ENCODE measurements around the gene FAM168B. TPM values are rescaled to one million over a fixed set of nuclear protein-coding genes. Genes with fewer than 3 reads are reported as not detected.

The FAM168B gene
- total RNA-seq, 2 donors from 2014 or later, result 97.8 to 124 TPM

- Histone ChIP-seq H3K4me3 (no peak overlapping the region), H3K27ac (no peak overlapping the region), H3K36me3 (no peaks in the 10 kb centered on the region), H3K4me1 (no peaks in the 10 kb centered on the region), H3K9me3 (no peaks in the 10 kb centered on the region), H3K27me3 (no peaks in the 10 kb centered on the region)
- TF ChIP-seq CTCF (IDR thresholded peaks at IDR 0.05), result no peak
- DNase-seq (ENCODE audit: low spot score), result no peak
These were observed 69.5 kb downstream of the FAM168B start for GRCh38 chr2:131023758-131024157.

- DNase-seq (ENCODE audit: low spot score), result no peak
- Histone ChIP-seq H3K27me3 (no peaks in the 10 kb centered on the region), H3K9me3 (no peaks in the 10 kb centered on the region), H3K4me1 (no peaks in the 10 kb centered on the region), H3K36me3 (no peaks in the 10 kb centered on the region), H3K27ac (no peak overlapping the region), H3K4me3 (no peak overlapping the region)
- TF ChIP-seq CTCF (IDR thresholded peaks at IDR 0.05), result no peak
These were observed 70.5 kb downstream of the FAM168B start for GRCh38 chr2:131022731-131023130.

GRCh38 chr2:131016826-131017741, 76.2 kb downstream of the FAM168B start:
- Histone ChIP-seq H3K27me3 (no peaks in the 10 kb centered on the region), H3K4me3 (no peak overlapping the region), H3K9me3 (no peaks in the 10 kb centered on the region), H3K36me3 (no peaks in the 10 kb centered on the region), H3K4me1 (no peaks in the 10 kb centered on the region), H3K27ac (no peak overlapping the region)
- no peak for DNase-seq (ENCODE audit: low spot score)
- TF ChIP-seq CTCF (IDR thresholded peaks at IDR 0.05), result no peak

- H3K27me3 ChIP-seq, result no peaks in the 10 kb centered on the region
- H3K4me1 ChIP-seq, result no peaks in the 10 kb centered on the region
- no peak overlapping the region for H3K27ac ChIP-seq
- no peaks in the 10 kb centered on the region for H3K36me3 ChIP-seq
- no peaks in the 10 kb centered on the region for H3K9me3 ChIP-seq
- H3K4me3 ChIP-seq, result no peak overlapping the region
- DNase-seq (ENCODE audit: low spot score), result no peak
- no peak for TF ChIP-seq CTCF (IDR thresholded peaks at IDR 0.05)
These were observed 77.5 kb downstream of the FAM168B start for GRCh38 chr2:131015764-131016163.

GRCh38 chr2:131014141-131014540, 79.1 kb downstream of the FAM168B start:
- Histone ChIP-seq H3K27ac (no peak overlapping the region), H3K9me3 (no peaks in the 10 kb centered on the region), H3K4me1 (no peaks in the 10 kb centered on the region), H3K27me3 (no peaks in the 10 kb centered on the region), H3K36me3 (no peaks in the 10 kb centered on the region), H3K4me3 (no peak overlapping the region)
- TF ChIP-seq CTCF (IDR thresholded peaks at IDR 0.05), result no peak
- DNase-seq (ENCODE audit: low spot score), result no peak
